Measurements from ENCODE around the gene CHD2.

GRCh38 chr15:92880796-92881195, 19.3 kb upstream of the CHD2 start:
- TF ChIP-seq EZH2 (IDR thresholded peaks at IDR 0.05; ENCODE audit: borderline replicate concordance, low read length), result no peak
- TF ChIP-seq, protein P1, sequence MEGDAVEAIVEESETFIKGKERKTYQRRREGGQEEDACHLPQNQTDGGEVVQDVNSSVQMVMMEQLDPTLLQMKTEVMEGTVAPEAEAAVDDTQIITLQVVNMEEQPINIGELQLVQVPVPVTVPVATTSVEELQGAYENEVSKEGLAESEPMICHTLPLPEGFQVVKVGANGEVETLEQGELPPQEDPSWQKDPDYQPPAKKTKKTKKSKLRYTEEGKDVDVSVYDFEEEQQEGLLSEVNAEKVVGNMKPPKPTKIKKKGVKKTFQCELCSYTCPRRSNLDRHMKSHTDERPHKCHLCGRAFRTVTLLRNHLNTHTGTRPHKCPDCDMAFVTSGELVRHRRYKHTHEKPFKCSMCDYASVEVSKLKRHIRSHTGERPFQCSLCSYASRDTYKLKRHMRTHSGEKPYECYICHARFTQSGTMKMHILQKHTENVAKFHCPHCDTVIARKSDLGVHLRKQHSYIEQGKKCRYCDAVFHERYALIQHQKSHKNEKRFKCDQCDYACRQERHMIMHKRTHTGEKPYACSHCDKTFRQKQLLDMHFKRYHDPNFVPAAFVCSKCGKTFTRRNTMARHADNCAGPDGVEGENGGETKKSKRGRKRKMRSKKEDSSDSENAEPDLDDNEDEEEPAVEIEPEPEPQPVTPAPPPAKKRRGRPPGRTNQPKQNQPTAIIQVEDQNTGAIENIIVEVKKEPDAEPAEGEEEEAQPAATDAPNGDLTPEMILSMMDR (IDR thresholded peaks at IDR 0.05; ENCODE audit: low read length), result no peak

All from OCI-LY1 (cell line).